NCI-H1417 (cell line): ENCODE data around the gene ANKH.
A peak's percentile ranks its signal among the peaks of the same experiment; 100 is the strongest.
"Not testable (repeated sequence)": the region's sequence is repeated elsewhere in the genome, so short reads cannot be mapped to it uniquely, and the experiment has no call there.

Source experiments
- DNase-seq, 3 experiments: peaks; one replicate each; lab custom pipeline; 2025; lab: John Stamatoyannopoulos, UW

ANKH gene

GRCh38 chr5:14882658-14883580, 11.3 kb upstream of the ANKH start:
- DNase-seq, result no peak

DNA sequence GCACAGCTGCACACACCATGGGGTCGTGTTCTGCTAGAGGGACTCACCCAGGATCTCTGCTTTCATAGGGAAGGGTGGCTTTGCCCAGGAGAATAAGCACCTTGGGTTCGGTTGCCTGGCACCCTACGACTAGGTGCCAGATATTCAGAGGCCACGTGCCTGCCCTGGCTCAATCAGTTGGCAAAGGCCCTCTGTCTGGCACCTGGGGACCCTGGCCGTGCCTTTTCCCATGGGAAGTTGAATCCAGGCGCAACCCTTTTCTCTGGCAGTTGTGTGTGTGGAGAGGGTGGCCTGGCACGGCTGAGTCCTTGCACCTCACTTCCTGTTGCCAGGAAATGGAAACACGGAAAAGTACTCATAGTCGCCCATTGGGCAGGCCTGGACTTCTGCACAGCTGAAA, 10.2 kb upstream of the ANKH start:
- no peak for DNase-seq

GRCh38 chr5:14880688-14881087, 9.1 kb upstream of the ANKH start:
- DNase-seq, result no peak

GRCh38 chr5:14879937-14880589, 8.5 kb upstream of the ANKH start:
- no peak for DNase-seq

GRCh38 chr5:14879393-14879792, 7.8 kb upstream of the ANKH start:
- no peak for DNase-seq

GRCh38 chr5:14878192-14878591, 6.6 kb upstream of the ANKH start:
- DNase-seq, result not testable (repeated sequence)

DNA sequence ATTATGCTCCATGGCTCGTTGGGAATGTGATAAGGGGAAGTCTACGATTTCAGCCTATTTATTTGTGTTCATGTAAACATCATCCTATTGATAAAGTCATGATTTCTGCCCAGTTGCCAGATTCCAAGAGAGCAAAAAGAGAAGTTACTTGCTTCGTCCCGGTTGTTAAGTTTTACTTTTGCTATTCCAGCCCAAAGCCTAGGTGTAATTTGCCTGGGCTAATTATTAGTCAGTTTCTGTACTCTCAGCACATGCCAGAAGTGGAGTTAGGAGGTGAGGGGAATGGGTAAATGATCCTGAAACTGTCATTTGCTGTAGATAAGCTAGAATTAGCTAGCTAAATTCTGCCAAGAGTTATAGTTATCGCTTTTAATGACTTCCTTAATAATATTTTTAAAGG, 4.5 kb upstream of the ANKH start:
- DNase-seq, result no peak

GRCh38 chr5:14873790-14874189, 2.2 kb upstream of the ANKH start:
- no peak for DNase-seq

- DNase-seq, result no peak
These were observed 1.5 kb upstream of the ANKH start for GRCh38 chr5:14873093-14873492.

DNA sequence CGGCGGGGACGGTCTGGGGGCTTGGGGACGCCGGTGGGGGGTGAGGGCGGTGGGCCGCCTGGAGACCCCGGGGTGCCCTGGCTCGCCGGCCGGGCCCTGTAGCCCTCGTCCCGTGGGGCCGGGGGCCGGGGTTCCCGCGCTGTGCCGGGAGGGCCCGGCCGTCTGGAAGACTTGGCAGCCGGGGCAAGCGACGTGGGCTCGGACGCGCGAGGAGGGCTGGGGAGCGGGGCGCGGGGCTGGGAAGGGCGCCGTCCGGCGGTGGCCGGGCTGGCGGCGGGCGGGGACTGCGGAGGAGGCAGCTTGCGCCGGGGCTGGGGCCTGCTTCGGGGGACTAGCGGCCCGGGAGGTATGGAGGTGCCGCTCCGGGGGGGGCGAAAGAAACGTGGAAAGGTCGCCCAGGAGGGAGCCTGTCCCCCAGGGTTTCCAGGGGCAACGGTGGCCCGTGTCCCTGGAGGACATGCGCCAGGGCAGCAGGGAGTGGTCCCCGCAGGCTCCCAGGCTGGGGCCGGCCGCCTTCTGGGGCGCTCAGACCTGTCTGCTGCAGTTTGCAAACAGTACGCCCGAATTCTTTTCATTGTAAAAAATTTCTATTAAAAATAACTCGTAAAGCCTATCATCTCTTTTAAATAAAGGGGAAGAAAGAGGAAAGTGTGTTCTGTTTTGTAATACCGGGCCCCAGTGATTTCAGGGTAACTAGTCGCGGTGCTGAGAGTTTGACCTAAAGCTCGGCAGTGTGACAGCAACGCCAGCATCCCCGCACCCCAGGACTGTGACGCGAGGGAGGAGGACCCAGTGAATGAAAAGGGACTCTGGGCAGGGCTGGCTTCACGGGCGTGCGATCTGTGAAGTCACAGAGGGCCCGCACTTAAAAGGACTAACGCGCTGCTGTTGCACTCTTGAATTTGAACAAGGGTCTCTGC, 752 bp upstream of the ANKH start:
- DNase-seq, result peak; percentile 64 to 86 (median 85)

DNA sequence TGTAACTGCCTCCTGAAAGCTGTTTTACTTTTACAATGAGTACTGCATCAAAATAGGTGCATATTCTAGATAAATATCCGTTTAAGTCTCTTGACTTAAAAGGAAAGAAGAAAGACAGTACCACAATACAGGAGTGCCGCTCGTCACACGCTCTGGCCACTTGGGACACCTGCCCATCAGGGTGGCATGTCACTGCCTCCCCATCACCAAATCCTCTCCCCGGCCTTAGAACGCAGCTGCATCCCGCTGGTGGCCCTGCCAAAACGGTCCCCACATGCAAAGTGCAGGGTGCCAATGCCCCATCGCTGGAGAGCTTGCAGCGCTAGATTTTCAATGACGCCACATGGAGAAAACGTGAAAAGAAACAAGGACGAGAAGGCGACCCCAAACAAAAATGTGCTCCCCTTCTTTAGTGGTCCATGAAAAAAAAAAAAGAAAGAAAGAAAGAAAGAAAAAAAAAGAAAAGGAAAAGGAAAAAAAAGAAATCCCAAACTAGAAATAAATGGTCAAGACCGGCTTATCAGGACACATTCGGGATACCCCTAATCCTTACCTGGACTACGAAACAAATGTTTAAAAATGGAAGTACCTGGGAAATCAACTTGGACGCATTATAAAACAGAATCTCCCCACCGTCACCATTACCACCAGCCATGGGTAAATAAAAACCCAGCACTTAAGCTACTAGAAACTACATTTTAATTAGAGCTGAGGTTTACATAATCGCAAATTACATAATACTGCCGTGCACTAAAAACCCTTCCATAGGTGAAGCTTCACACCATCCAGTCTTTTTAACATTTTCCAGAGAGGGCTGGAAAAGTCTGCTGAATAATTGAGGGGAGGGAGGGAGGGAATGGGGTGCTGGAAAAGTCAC, 1.0 kb downstream of the ANKH start:
- DNase-seq, result peak; percentile 52 to 84 (median 54)

GRCh38 chr5:14869668-14870164, 1.9 kb downstream of the ANKH start:
- DNase-seq, result peak; percentile 31 to 63 (median 41)

DNA sequence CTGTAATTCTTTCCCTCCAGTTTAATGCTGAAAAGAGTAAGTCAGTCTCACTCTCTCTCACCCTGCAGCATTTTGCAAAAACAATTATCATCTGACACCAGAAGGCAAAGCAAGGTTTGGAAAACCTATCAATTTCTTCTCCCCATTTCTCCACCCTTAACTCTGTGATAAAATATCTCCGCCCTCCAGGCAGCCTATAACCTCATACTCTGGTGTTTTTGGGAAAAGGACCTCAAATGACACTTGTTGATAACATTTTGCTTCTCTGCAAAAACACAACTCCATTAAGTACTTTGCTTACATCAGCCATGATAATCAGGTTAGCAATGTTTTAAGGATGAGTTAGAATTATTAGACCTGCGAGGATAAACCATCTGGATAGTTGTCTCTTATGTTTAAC, 2.3 kb downstream of the ANKH start:
- no peak for DNase-seq

- peak; percentile 34 to 68 (median 54) for DNase-seq
These were observed 2.8 kb downstream of the ANKH start for GRCh38 chr5:14868771-14869170.

DNA sequence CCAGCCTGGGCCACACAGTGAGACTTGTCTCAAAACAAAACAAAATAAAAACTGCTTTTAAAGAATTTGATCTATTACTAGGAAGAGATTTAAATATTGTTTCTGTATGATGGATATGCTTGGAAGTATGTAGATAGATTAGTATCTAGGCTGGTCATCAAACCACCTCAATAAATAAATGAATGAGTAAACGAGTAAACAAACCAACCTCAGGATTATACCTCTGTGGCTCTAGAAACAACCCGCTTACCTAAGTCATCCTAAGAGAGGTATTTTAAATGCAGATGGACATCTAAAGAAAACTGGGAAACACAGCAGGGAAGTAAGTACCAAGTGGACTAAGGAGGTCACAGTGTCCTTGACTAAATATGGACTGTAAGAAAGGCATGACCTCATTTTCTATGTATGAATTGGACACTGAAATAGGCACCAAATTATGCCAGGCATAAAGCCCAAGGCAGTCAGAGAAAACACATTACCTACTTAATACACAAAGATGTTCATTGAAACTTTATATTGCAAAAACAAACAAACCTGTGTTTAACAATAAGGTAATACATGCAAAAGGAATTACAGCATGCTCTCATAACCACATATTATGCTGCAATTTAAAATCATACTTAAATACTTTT, 7.3 kb downstream of the ANKH start:
- peak in 1 of 3 experiments; percentile 22 for DNase-seq

- DNase-seq, result no peak
These were observed 8.5 kb downstream of the ANKH start for GRCh38 chr5:14863105-14863504.

DNA sequence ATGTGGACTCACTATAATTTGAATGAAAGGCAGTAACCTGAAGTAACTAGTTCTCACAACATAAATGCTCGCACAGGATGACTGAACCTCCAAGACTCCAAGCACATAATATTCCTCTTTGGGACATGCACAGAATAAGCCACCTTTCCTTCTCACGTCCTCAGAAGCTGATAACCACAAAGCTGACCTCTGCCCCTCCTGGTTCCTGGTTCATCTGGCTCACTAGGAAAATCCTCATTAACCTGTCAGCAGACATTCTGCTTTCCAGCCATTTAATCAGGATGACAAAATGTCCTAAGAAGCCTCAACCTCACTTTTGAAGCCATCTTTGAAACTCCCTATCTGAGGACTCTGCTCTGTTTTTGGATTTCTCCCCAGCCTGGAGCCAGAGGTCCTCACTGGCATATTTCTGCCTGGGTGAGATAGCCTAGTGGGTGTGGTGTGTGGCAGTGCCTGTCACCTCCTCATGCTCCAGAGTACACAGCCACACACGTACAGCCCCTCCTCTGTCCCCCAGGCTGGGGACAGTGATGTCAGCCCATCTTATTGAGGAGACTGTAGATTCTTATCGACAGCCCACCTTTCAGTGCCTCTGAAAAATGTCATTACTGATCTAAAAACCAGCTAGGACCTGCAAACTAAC, 10.3 kb downstream of the ANKH start:
- no peak for DNase-seq

DNA sequence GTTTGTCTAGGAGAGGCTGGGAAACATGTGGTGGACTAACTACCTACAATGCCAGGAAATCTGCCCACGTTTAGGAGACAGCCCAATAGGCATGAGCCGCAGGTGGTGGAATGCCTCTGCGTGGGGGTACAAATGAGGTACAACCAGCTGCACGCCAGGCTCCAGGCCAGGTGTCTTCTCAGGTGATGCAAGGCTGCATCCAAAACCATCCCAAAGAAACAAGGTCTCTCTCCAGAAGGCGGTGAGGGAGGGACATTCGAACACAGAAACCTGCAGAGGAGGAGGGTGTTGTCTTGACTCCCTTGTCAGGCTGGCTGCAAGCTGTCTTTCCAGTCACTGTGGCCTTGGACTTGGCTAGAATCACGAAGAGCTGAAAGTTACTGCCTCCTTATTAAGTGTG, 11.6 kb downstream of the ANKH start:
- DNase-seq, result no peak

DNA sequence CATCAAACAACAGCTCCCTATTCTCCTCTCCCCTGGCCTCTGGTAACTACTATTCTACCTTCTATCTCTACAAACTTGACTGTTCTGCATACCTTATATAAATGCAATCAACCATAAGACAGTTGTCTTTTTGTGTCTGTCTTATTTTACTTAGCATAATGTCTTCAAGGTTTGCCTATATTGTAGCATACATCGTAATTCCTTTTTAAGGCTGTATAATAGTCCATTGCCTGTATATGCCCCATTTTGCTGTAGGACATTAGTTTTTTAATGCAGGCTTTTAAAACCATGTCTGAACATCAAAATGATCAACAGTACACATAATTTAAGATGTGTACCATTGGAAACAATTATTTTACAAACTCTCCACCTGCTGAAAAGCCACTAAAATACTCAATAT, 12.4 kb downstream of the ANKH start:
- no peak for DNase-seq

DNA sequence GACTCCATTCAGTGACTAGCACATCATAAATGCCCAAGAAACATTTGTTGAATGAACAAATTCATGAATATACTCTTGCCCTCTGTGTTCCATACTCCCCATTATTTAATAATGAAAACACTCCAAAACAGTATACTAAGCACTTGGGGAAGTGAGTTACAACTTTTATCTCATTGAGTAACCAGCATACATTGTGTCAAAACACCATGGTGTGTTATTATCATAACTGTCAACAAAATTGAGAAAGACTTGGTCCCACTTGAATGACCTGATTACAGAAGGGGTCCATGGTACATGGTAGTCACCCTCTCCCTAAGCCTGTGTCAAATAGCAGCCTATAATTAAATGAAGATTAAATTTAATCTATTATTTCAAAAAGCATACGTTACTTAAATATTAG, 16.2 kb downstream of the ANKH start:
- DNase-seq, result no peak
